T-cell (primary cell): ENCODE results near the gene MIPOL1. TPM values are rescaled to one million over a fixed set of nuclear protein-coding genes. Genes with fewer than 3 reads are reported as not detected.

ENCODE experiments used
- ATAC-seq, 4 experiments: fragments of 200-7000 bp in 3 of 4; fragments of 150-1000 bp in 1 of 4; cut with Tn5 transposase; replicated peaks in 1 of 4; 1 replicate in 3 of 4; 2 replicates in 1 of 4; pipeline ENCODE4 v1.10.0; 2021; ENCODE audit warnings: moderate library complexity in 3 of 4, mild to moderate bottlenecking in 2 of 4, moderate number of reproducible peaks in 1 of 4
- CTCF ChIA-PET, 2 donors: fragments of 300-600 bp; sonication (Branson Sonifier 250); formaldehyde crosslinking; loops; one replicate each; lab custom pipeline; 2022; ENCODE audit warnings: antibody characterized with exemption in 2 of 2; lab: Charles Lee
- POLR2A ChIA-PET, 2 donors: fragments of 300-600 bp; sonication (Branson Sonifier 250); formaldehyde crosslinking; loops; one replicate each; lab custom pipeline; 2022; ENCODE audit warnings: antibody characterized with exemption in 2 of 2; lab: Charles Lee
- DNase-seq, 35 experiments: peaks; one replicate each; pipeline versions ENCODE4 v3.0.0 to v3.0.0-alpha.2; 2013 to 2023
- H3K27ac ChIP-seq: one replicate; pipeline ENCODE4 v1.5.1; 2013; ENCODE audit warnings: low read length
- H3K27me3 ChIP-seq, 2 experiments: replicated peaks in 1 of 2; 1 replicate in 1 of 2; 2 replicates in 1 of 2; pipeline versions ENCODE4 v1.6.1 to v1.7.0; 2013; ENCODE audit warnings: low read length in 1 of 2, mixed read lengths in 1 of 2; ENCODE audit not compliant: control insufficient read depth in 2 of 2, insufficient read depth in 2 of 2; ENCODE audit errors: extremely low read depth in 1 of 2
- H3K36me3 ChIP-seq, 2 donors: 1 replicate in 1 of 2; 2 replicates in 1 of 2; pipeline versions ENCODE4 v1.6.1 to v1.7.0; 2013; ENCODE audit warnings: low read length in 1 of 2; ENCODE audit not compliant: control insufficient read depth in 2 of 2, insufficient read depth in 1 of 2; ENCODE audit errors: extremely low read depth in 1 of 2
- H3K4me1 ChIP-seq, 2 experiments: 1 replicate in 1 of 2; 2 replicates in 1 of 2; pipeline versions ENCODE4 v1.6.1 to v1.7.0; 2013; ENCODE audit warnings: low read length in 2 of 2, mixed read lengths in 1 of 2; ENCODE audit not compliant: insufficient read depth in 2 of 2, control insufficient read depth in 1 of 2; ENCODE audit errors: extremely low read depth in 1 of 2
- H3K4me3 ChIP-seq, 2 donors: 1 replicate in 1 of 2; 2 replicates in 1 of 2; pipeline versions ENCODE4 v1.5.1 to v1.7.0; 2013; ENCODE audit warnings: mild to moderate bottlenecking in 2 of 2, low read length in 1 of 2, moderate library complexity in 1 of 2; ENCODE audit not compliant: control insufficient read depth in 1 of 2; ENCODE audit errors: extremely low read depth in 1 of 2
- H3K9me3 ChIP-seq: 2 replicates; pipeline ENCODE4 v1.7.0; 2013
- H3K27ac Mint-ChIP-seq, 2 donors: one replicate each; pipeline ENCODE4 v1.8.0; 2020 to 2021; ENCODE audit warnings: mild to moderate bottlenecking in 2 of 2, mixed read lengths in 2 of 2
- H3K27me3 Mint-ChIP-seq, 2 donors: one replicate each; pipeline ENCODE4 v1.8.0; 2021 to 2022; ENCODE audit warnings: mixed read lengths in 2 of 2
- H3K36me3 Mint-ChIP-seq: one replicate; pipeline ENCODE4 v1.8.0; 2021; ENCODE audit warnings: mixed read lengths
- H3K4me1 Mint-ChIP-seq, 3 donors: one replicate each; pipeline ENCODE4 v1.8.0; 2020 to 2022; ENCODE audit warnings: mixed read lengths in 3 of 3, mild to moderate bottlenecking in 1 of 3
- H3K4me3 Mint-ChIP-seq, 3 donors: one replicate each; pipeline ENCODE4 v1.8.0; 2020 to 2022; ENCODE audit warnings: mild to moderate bottlenecking in 3 of 3, mixed read lengths in 3 of 3, moderate library complexity in 3 of 3
- H3K9me3 Mint-ChIP-seq, 3 donors: one replicate each; pipeline ENCODE4 v1.8.0; 2020 to 2022; ENCODE audit warnings: mixed read lengths in 3 of 3
- WGBS: methylation state at CpG from one replicate; pipeline ENCODE4 v1.1.5; 2013; ENCODE audit warnings: missing lambda C conversion rate; ENCODE audit not compliant: insufficient coverage; 5-methylcytosine and 5-hydroxymethylcytosine counted together
- total RNA-seq, 35 experiments: library from RNA in 6 of 35; stranded (reverse) in 6 of 35; fragments of 120-200 nt in 1 of 35; gene quantifications; one replicate each; pipeline versions ENCODE4 v1.2.1 to v1.2.4 and lab custom pipeline; 2013 to 2026

The MIPOL1 gene
- total RNA-seq, 5 donors from 2014 or later (not counting 1 experiment from before 2014, with no cell fraction given), result 0.20 to 0.49 (median 0.29) TPM; not detected in 1

- Histone ChIP-seq H3K27me3 (peaks cover 27 to 55% of the 10 kb centered on the region in 2 experiments), H3K36me3 (no peaks in the 10 kb centered on the region), H3K4me1 (peaks cover 0 to 11% of the 10 kb centered on the region in 2 experiments), H3K27ac (no peak overlapping the region), H3K4me3 (peak overlapping the region in 1 of 2 donors; percentile 23), H3K9me3 (peaks cover 2% of the 10 kb centered on the region)
- Mint-ChIP-seq H3K36me3 (no peaks in the 10 kb centered on the region), H3K9me3 (peaks cover 3 to 8% (median 6%) of the 10 kb centered on the region in 3 donors), H3K4me3 (no peak overlapping the region), H3K27me3 (peaks cover 64 to 76% of the 10 kb centered on the region in 2 donors), H3K4me1 (peaks cover 7 to 15% (median 15%) of the 10 kb centered on the region in 3 donors), H3K27ac (no peak overlapping the region)
- DNase-seq, result no peak
- CTCF ChIA-PET, result no interaction called here
- no peak for ATAC-seq
- POLR2A ChIA-PET, result no interaction called here
- WGBS, result 16% methylated on average over 44 of the region's 45 CpGs
Observed at GRCh38 chr14:37591311-37591940, 393.7 kb downstream of the MIPOL1 start.

DNA sequence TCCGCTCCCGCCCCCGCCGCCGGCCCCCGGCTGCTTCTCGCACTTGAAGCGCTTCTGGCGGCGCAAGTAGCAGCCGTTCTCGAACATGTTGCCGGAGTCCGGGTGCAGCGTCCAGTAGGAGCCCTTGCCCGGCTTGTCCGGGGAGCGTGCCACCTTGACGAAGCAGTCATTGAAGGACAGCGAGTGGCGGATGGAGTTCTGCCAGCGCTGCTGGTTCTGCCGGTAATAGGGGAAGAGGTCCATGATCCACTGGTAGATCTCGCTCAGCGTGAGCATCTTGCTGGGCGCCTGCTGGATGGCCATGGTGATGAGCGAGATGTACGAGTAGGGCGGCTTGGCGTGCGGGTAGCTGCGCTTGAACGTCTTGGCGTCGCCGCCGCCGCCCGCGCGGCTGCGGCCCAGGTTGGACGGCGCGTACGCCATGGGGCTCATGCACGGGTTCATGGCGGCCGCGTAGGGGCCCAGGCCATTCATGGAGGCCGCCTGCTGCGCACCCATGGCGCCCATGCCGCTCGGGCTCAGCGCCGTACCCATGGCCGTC is 394.3 kb downstream of the MIPOL1 start:
- no peak for DNase-seq
- WGBS, result 18% methylated on average over 58 of the region's 58 CpGs
- no peaks in the 10 kb centered on the region for H3K36me3 Mint-ChIP-seq
- peaks cover 0 to 11% of the 10 kb centered on the region in 2 experiments for H3K4me1 ChIP-seq
- H3K4me3 ChIP-seq, result no peak overlapping the region
- peaks cover 2% of the 10 kb centered on the region for H3K9me3 ChIP-seq
- CTCF ChIA-PET, result no interaction called here
- H3K4me1 Mint-ChIP-seq, result peaks cover 7 to 20% (median 18%) of the 10 kb centered on the region in 3 donors
- POLR2A ChIA-PET, result no interaction called here
- H3K27me3 ChIP-seq, result peaks cover 29 to 58% of the 10 kb centered on the region in 2 experiments
- no peak overlapping the region for H3K27ac Mint-ChIP-seq
- no peak overlapping the region for H3K4me3 Mint-ChIP-seq
- no peak overlapping the region for H3K27ac ChIP-seq
- no peaks in the 10 kb centered on the region for H3K36me3 ChIP-seq
- peaks cover 66 to 76% of the 10 kb centered on the region in 2 donors for H3K27me3 Mint-ChIP-seq
- H3K9me3 Mint-ChIP-seq, result peaks cover 3 to 7% (median 6%) of the 10 kb centered on the region in 3 donors
- no peak for ATAC-seq

- H3K4me1 Mint-ChIP-seq, result peaks cover 7 to 23% (median 22%) of the 10 kb centered on the region in 3 donors
- no peak for DNase-seq
- H3K36me3 ChIP-seq, result no peaks in the 10 kb centered on the region
- H3K27ac Mint-ChIP-seq, result no peak overlapping the region
- peaks cover 3 to 6% (median 5%) of the 10 kb centered on the region in 3 donors for H3K9me3 Mint-ChIP-seq
- peak overlapping the region in 1 of 2 donors; percentile 27 for H3K4me3 ChIP-seq
- no peak for ATAC-seq
- CTCF ChIA-PET, result no interaction called here
- H3K4me1 ChIP-seq, result peaks cover 0 to 11% of the 10 kb centered on the region in 2 experiments
- 16% methylated on average over 31 of the region's 42 CpGs for WGBS
- POLR2A ChIA-PET, result no interaction called here
- H3K27ac ChIP-seq, result no peak overlapping the region
- peak overlapping the region in 1 of 3 donors; percentile 76 for H3K4me3 Mint-ChIP-seq
- H3K9me3 ChIP-seq, result peaks cover 2% of the 10 kb centered on the region
- no peaks in the 10 kb centered on the region for H3K36me3 Mint-ChIP-seq
- peaks cover 29 to 62% of the 10 kb centered on the region in 2 experiments for H3K27me3 ChIP-seq
- peaks cover 62 to 76% of the 10 kb centered on the region in 2 donors for H3K27me3 Mint-ChIP-seq
Observed at GRCh38 chr14:37592482-37593408, 395.0 kb downstream of the MIPOL1 start.

DNA sequence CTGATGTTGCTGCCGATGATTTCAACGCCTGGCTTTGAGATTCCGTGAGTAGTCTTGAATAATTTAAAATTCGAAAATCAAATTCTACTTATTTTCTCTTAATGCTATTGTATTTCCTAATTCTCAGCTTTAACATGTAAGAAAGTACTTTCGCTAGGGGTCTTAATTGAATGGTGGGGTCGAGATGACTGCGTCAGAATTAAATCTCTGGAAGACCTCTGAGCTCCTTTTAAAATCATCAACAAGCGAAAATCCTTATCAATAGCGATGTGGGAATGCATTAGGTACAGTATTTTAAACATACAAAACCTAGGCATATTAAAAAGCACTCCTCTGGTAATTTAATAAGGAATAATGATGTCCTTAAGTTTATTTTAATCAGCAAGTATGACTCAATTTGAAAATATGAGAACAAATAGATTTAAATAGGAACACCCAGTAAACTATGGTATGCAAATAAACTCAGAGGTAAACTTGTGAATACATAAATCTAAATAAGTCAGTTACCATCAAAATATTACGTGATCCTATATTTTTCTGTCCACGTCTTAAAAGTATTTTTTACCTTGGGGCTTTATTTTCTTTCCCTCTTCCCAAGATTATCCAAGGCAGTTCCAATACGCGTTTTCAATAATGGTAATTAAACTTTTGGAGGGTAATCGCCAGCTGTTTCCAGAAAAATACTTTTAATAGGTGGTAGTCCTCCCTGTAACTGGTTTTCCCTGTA is 395.9 kb downstream of the MIPOL1 start:
- Mint-ChIP-seq H3K4me1 (peaks cover 7 to 28% (median 22%) of the 10 kb centered on the region in 3 donors), H3K27me3 (peaks cover 57 to 77% of the 10 kb centered on the region in 2 donors), H3K4me3 (peak overlapping the region; percentile 34 to 76 (median 37)), H3K9me3 (peaks cover 3 to 6% (median 5%) of the 10 kb centered on the region in 3 donors), H3K36me3 (no peaks in the 10 kb centered on the region), H3K27ac (peak overlapping the region in 1 of 2 donors; percentile 11)
- ATAC-seq (no peak), DNase-seq (no peak)
- no CpG with 5 or more reads among the region's 14 CpGs for WGBS
- Histone ChIP-seq H3K4me3 (no peak overlapping the region), H3K36me3 (no peaks in the 10 kb centered on the region), H3K27me3 (peaks cover 31 to 62% of the 10 kb centered on the region in 2 experiments), H3K9me3 (peaks cover 2% of the 10 kb centered on the region), H3K4me1 (peaks cover 0 to 20% of the 10 kb centered on the region in 2 experiments), H3K27ac (no peak overlapping the region)
- CTCF ChIA-PET, result no interaction called here
- POLR2A ChIA-PET, result no interaction called here

GRCh38 chr14:37594238-37594970 is 396.7 kb downstream of the MIPOL1 start:
- Histone ChIP-seq H3K27me3 (peaks cover 28 to 65% of the 10 kb centered on the region in 2 experiments), H3K36me3 (no peaks in the 10 kb centered on the region), H3K27ac (no peak overlapping the region), H3K4me1 (peaks cover 0 to 27% of the 10 kb centered on the region in 2 experiments), H3K9me3 (peaks cover 2% of the 10 kb centered on the region), H3K4me3 (peak overlapping the region in 1 of 2 donors; percentile 44)
- Mint-ChIP-seq H3K36me3 (no peaks in the 10 kb centered on the region), H3K4me1 (peaks cover 14 to 36% (median 28%) of the 10 kb centered on the region in 3 donors), H3K27me3 (peaks cover 57 to 77% of the 10 kb centered on the region in 2 donors), H3K4me3 (peak overlapping the region; percentile 34 to 76 (median 37)), H3K27ac (peak overlapping the region in 1 of 2 donors; percentile 11), H3K9me3 (peaks cover 0 to 2% (median under 1%) of the 10 kb centered on the region in 3 donors)
- ATAC-seq (no peak), DNase-seq (peak in 3 of 35 experiments; percentile 5 to 22 (median 14))
- 6% methylated on average over 52 of the region's 56 CpGs for WGBS
- CTCF ChIA-PET, result no interaction called here
- POLR2A ChIA-PET, result no interaction called here
